HG03039 (cell line): ENCODE results near the gene PARD6G.
"Not testable (repeated sequence)": the region's sequence is repeated elsewhere in the genome, so short reads cannot be mapped to it uniquely, and the experiment has no call there.

Experiments
- ATAC-seq: cut with Tn5 transposase; IDR thresholded peaks from one replicate; pipeline ENCODE4 v1.9.1; 2021; ENCODE audit warnings: mild to moderate bottlenecking, moderate library complexity; ENCODE audit not compliant: unreplicated experiment

Gene PARD6G

DNA sequence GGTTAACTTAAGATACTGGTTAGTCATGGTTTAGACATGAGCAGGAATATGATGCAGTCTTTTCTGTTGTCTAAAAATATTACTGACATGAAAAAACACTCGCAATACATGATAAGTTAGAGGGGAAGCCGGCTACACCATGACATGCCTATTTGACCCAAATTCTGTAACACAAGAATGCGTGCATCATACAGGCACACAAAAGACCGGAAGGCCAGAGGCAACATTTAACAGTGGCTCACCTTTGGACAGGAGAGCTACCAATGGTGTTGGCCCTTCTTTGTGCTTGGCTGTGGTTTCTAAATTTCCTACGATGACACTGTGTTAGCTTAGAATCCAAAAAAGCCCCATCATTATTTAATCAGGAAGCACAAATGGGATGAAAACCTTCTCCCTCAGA lies 4.1 kb downstream of the PARD6G start:
- ATAC-seq = no peak

DNA sequence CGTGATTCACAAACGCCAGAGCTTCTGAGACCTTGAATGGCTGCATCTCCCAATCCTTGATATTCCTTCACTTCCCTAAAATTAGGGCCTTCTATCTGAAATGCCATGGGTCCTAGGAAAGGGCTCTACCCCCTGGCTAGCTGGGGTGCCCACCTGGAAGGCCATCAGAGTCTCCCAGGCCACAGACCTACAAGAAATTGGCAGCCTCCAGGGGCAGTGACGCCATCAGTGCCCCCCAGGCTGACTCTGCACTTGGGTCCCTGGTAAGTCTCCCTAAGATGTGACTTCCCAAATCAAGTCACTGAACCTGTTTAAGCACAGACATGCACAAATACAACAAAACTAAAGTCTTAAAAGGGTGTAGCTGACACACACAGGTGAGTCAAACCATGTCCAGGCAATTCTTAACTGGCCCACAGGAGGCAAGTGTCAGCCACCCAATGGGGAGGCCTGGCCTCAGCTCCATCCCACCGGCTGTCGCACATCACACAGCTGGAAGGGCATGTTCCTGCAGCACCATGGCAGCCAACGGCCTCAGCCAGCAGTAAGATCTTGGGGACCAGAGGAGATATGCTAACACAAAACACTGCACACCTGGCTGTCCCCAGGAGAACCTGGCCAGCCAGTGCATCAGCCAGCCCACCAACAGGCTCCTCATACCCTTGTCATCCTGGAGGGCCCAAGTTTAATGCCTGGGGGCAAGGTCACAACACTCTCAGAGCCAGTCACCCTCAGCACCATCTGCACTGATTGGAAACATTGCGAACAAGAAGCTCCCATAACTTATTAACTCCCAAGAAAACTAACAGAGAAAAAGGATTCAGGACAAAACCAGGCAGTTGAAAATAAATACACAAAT lies 5.2 kb downstream of the PARD6G start:
- no peak for ATAC-seq

DNA sequence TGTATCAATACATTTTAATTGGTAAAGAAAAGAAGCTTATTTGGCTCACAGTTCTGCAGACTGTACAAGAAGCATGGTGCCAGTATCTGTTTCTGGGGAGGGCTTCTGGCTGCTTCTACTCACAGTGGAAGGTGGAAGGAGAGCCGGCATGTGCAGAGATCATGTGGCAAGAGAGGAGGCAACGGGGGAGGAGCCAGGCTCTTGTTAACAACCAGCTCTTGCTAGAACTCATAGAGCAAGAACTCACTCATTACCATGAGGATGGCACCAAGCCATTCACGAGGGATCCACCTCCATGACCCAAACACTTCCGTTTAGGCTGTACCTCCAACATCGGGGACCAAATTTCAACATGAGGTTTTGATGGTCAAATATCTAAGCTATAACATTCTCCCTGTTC lies 7.5 kb downstream of the PARD6G start:
- ATAC-seq = no peak

DNA sequence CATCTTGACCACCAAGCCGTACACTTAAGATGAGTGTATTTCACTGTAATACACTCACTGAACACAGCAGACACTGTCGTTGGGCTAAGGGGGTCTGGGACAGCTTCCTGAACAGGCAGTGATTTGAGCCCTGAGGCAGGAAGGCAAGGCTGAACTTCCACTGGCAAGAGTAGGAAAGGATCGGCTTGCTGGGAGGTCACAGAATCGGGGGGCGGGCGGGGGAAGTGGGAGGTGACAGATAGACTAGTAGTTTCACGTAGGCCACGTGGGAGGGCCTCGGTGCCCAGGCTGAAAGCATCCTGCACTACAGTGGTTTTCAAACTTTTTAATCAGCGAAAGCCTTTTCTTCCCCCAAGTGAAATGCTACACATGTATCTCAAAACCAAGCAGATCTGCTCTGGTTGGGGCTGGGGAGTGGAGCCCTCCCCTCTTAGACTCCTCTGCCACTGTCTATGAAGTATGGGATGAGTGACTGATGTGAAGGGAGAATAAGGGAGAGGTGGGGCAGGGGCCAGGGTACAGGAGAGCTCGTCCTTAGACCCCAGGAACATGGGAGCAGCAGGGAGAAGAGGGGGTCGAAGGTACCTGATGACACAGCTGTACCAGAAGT lies 8.6 kb downstream of the PARD6G start:
- ATAC-seq = no peak

DNA sequence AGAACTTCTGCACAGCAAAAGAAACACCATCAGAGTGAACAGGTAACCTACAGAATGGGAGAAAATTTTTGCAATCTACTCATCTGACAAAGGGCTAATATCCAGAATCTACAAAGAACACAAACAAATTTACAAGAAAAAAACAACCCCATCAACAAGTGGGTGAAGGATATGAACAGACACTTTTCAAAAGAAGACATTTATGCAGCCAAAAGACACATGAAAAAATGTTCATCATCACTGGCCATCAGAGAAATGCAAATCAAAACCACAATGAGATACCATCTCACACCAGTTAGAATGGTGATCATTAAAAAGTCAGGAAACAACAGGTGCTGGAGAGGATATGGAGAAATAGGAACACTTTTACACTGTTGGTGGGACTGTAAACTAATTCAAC lies 9.8 kb downstream of the PARD6G start:
- ATAC-seq = not testable (repeated sequence)

DNA sequence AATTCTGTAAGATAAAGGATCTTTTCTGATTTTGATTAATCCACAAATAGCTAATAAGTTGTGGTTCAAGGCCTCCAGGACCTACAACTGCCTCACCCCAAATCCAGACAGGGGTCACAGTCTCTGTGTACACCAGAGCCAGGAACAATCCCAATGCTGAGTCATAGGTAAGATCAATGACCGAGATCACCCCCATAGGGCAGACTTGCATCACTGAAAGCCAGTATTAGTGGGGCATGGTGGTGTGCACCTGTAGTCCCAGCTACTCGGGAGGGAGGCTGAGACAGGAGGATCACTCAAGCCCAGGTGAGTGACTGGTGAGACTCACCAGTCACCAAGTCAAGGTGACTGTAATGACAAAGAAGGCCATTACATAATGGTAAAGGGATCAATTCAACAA lies 12.9 kb downstream of the PARD6G start:
- no peak for ATAC-seq

DNA sequence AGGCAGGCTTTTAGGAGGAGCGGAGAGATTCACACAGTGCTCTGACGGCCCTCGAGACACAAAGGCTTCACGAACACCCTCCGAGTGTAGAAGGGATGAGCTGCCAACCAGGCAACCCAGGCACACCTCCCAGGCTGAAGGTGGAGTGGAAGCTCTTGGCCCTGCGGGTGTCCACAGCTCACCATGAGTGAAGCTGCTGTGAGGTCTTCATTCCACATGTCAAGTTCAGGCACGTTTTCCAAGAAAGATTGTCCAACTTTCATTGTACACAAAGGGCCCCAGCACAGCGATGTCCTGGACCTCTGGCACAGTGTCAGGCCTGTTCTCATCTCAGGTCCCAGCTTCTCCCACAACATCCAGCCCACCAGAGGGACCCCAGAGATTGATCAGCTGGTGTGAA lies 13.4 kb downstream of the PARD6G start:
- no peak for ATAC-seq

DNA sequence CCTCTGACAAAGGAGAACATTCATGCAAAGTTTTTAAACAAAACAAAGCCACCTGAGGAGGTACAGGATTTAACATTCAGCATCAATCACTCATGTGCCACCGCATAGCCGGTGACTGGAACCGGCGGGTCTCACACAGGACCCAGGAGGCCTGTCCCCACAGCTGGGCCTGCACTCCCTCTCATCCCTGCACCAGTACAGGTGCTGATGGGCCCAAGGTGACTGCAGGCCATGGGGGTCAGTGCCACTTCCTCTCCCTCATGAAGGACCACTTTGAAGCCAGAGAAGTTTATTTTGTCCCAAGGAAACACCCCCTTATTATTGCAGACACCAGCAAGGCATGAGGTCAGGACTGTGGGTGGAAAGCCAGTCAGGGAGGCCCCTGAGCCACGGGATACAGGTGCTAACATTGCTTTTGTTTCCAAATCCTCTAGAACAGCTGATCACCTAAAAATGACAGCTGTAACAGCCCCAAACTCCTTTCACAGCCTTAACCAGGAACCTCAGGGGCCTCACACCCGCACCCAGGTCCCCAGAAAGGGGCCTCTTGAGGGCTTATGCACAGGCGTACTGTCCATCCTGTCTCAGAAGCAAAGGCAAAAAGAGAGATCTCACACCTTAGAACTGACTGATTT lies 14.0 kb downstream of the PARD6G start:
- no peak for ATAC-seq

DNA sequence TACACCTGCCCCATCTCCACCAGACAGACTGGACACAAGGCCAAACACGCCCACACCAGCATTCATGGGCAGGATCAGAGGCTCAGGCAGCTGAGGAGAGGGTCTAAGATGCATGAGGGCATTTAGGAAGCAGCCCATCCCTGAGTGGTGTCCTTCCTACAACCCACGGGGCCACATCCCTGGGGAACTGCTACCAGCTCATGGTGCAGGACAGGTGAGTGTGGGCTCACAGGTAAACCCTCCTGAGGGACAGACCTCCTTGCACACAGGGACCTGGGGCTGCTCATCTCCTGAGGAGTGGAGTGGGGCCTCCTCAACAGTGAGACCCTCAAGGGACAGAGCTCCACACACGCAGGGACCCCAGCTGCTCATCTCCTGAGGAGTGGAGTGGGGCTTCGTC lies 14.6 kb downstream of the PARD6G start:
- ATAC-seq = no peak

DNA sequence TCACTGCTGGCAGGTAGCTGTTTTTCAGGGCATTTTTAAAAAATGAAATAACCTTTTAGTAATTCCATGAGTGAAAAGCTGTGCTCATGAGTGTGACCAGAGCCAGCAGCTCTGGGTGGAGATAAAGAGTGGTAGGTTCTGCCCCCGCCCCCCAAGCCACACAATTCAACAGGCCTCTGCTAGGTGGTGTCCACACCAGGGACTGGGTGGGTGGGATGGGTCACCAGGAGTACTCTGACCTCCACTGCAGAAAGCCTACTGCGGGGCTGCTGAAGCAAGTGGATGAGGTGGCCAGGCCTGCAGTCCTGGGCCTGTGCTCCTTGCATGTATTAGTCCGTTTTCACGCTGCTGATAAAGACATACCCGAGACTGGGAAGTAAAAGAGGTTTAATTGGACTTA lies 15.3 kb downstream of the PARD6G start:
- no peak for ATAC-seq

DNA sequence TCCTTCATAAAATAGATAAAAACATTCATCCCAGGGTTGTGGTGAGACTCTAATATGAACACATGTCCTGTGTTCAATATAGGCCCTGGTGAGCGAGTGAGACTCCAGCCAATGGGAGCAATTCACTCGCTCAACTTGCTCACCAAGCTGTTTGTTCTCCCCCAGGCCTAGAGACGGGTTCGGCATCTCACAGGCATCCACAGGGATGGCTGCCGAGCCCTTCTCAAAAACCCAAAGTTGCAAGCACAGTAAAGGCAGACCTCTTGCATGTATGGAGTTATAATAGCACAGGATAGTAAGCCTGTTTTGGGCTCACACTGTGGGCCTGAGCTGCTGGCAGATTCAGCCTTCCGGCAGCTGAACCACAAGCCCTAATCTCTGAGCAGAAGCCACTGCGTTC lies 15.7 kb downstream of the PARD6G start:
- no peak for ATAC-seq

DNA sequence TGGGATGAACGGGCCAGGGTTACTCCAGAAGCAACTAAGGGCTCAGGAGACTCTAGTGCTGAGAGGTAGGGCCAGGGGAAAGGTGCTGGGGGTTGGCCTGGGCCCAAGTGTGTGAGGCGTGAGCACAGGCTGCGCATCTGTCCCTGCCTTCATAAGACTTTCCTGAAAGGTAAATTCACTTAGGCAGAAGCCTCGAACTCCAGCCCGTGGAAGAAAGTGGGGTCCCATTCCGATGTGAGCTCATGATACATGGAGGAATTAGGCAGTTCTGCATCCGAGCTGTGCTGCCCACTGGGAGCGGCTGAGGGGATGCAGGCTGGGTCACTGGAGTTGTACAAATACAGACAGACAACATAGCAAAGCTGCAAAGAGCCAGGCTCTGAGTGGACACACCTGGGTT lies 16.2 kb downstream of the PARD6G start:
- ATAC-seq = no peak

DNA sequence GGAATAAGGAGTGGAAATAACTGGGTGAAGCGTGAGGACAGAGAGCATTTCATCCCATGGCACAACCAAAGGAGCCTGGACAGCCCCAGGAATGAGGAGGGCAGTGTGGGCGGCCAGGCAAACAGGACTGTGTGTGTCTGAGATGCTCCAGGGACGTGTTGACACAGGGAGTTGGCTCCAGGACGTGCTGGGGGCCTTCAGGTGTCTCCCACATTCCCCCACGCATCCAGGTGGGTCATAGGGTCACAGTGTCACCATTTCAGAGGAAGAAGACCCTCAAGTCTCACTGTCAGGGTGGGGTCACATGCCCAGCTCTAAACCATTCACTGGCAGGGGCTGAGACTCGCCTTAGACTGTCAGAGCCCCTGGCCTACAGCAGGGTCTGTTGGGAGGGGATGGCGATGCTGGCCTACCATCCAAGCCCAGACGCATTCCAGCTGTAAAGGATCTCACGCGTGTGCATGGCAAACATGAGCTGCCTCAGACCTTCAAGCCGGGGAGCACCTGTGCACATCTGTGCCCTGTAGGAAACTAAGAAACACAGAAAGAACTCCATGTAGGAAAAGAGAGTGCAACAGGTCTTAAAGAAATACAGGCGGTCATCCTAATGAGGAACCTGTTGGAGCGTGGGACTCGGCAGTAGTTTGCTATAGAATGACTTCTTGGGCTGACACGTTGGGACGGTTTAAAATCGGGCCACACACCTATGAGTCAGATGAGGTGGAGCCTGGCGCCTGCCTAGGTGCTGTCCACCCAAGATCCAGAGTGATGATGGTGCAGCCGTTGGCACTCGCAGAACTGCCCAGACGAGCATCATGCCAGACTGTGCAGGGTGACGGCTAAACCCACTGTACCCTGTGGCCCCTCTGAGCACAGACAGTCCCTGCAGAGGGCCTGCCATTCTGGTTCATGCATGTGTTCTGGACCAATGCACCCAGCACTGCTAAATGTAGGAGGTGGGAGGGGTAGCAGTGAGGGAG lies 17.3 kb downstream of the PARD6G start:
- ATAC-seq = no peak

DNA sequence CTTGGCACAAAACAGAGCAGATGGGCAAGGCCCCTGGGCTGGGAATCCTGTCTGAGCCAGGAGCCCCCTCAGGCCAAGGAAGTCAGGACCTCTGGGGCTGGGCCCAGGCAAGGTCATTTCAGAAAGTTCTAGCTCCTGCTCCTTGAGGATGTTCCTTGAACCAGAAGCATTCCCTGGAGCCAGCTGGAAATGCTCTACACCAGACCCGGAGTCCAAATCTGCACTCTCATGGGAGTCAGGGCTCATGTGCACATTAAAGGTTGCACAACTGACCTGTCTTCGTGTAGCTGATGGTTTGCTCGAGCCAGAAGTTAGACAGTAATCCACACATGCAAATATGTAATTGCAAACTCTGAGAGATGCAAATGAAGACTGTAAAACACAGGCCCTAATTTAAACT lies 18.0 kb downstream of the PARD6G start:
- ATAC-seq = no peak

DNA sequence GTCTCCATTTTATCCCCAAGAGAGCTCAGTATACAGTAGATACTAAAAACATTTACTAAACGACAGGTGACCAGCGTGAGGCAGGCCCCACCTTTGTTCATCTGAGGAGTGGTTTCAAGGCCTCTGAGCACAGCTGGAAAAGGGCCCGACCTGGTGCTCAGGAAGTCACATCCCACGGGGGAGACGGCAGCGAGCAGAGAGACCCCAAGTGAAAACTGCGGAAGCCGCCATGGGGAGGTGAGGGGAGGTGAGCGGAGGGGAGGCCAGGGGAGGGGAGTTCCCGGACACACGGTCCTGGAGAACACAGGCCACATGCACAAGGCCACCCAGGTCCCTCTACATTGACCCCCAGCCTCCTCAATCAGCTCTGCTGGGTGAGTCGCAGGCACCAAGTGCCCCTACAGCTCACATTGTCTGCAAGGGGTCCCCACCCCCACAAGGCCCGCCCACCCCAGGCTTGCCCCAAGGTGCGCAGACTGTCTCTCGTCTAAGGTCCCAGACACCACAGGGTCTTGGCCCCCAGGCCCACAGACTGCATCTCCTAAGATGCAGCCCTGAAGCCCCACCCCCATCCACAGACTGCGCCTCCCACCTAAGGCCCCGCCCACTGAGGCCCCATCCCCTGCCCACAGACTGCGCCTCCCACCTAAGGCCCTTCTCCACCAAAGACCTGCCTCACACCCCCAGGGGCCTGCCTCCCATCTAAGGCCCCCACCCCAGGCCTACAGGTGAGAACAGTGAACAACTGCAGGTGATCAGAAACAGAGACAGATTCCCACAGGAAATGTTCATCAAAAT lies 19.1 kb downstream of the PARD6G start:
- ATAC-seq = no peak

DNA sequence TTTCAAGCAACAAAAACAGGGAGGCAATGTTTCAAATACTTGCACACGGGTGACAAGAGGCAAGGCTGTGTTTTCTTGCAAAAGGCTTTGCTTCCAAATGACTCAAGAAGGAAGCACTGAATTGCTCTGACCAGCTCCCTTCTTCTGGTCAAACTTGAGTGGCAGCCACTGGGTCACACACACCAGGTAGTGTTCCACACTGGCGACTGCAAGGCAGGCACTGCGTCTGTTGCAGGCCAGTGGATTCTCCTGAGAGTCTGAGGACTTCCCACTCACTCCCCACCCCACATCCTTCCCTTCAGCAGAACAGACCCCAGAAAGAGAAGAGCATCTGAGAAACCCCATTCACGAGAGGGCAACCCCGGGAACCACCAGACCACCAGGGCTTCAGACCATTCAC lies 19.8 kb downstream of the PARD6G start:
- no peak for ATAC-seq

DNA sequence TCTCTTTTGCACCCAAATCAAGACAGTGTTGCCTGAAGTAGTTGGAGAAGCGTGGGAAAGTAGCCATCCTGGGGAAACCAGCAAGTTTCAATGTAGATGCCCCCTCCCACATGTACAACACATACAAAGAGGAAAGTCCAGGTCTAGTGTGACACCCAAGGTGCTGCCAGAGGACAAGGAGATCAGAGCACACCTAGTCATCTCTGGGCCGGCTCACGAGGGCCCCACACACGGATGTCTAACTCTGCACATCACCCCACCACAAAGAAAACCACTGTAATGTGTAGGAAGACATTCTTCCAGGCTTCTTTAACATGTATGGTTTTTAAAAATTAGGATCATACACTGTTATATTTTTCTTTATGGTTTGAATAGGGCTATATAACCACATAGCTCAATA lies 21.6 kb downstream of the PARD6G start:
- ATAC-seq = no peak

DNA sequence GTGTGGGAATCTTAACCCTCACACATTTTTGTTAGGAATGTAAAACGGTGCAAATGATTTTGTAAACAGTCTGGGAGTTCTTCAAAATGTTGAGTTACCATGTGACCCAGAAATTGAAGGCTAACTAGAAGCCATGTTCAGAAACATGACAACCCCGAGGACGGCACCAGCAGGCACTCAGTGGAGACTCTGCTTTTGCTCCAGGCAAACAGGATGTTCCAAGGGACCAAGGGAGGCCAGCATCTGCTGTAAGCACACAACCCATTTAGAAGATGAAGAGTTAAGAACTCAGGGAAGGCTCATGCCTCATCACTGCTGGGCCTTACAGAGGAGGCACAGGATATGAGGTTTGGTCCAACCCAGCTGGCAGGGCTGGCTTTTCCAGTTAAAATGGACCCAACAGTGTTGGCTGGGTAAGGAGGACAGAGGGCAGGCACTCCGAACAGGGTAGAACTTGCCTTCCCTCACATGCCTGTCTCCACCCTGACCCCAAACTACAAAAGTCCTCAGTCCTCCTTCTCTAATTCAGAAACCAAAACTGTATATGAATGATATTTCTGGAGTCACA lies 23.6 kb downstream of the PARD6G start:
- no peak for ATAC-seq

DNA sequence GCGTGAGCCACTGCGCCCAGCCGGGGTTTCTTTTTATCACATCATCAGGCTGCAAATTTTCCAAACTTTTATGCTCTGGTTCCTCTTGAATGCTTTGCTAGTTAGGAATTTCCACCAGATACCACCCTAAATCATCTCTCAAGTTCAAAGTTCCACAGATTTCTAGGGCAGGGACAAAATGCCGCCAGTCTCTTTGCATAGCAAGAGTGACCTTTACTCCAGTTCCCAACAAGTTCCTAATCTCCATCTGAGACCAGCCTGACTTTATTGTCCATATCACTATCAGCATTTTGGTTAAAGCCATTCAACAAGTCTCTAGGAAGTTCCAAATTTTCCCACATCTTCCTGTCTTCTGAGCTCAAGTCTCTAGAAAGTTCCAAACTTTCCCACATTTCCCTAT lies 27.8 kb downstream of the PARD6G start:
- ATAC-seq = not testable (repeated sequence)
